Natural killer cell (primary cell): ENCODE results near the gene ST3GAL5. TPM values are rescaled to one million over a fixed set of nuclear protein-coding genes. Genes with fewer than 3 reads are reported as not detected.

ENCODE experiments used
- ATAC-seq, 3 donors: fragments of 150-1000 bp in 2 of 3; fragments of 200-7000 bp in 1 of 3; cut with Tn5 transposase; 1 replicate in 1 of 3; 2 replicates in 2 of 3; pipeline ENCODE4 v1.10.0; 2021; ENCODE audit warnings: mild to moderate bottlenecking in 2 of 3, moderate library complexity in 2 of 3
- DNase-seq, 2 donors: peaks; one replicate each; pipeline versions ENCODE4 v3.0.0 to v3.0.0-alpha.2; 2013 to 2021; ENCODE audit warnings: mixed read lengths in 1 of 2
- H3K27ac ChIP-seq: one replicate; pipeline ENCODE4 v1.5.1; 2013; ENCODE audit warnings: mild to moderate bottlenecking, low read length
- H3K27me3 ChIP-seq: one replicate; pipeline ENCODE4 v1.6.1; 2013; ENCODE audit warnings: low read length; ENCODE audit not compliant: control insufficient read depth, insufficient read depth
- H3K36me3 ChIP-seq: one replicate; pipeline ENCODE4 v1.6.1; 2013; ENCODE audit warnings: low read length; ENCODE audit not compliant: control insufficient read depth, insufficient read depth
- H3K4me1 ChIP-seq: one replicate; pipeline ENCODE4 v1.6.1; 2013; ENCODE audit warnings: low read length; ENCODE audit not compliant: control insufficient read depth, insufficient read depth
- H3K4me3 ChIP-seq: one replicate; pipeline ENCODE4 v1.5.1; 2013; ENCODE audit warnings: low read length
- H3K9me3 ChIP-seq: one replicate; pipeline ENCODE4 v1.6.1; 2013; ENCODE audit warnings: low read length; ENCODE audit not compliant: control insufficient read depth, insufficient read depth
- H3K27ac Mint-ChIP-seq, 2 donors: one replicate each; pipeline ENCODE4 v1.8.0; 2022; ENCODE audit warnings: mild to moderate bottlenecking in 2 of 2, mixed read lengths in 2 of 2, moderate library complexity in 1 of 2
- H3K27me3 Mint-ChIP-seq, 2 donors: one replicate each; pipeline ENCODE4 v1.8.0; 2022; ENCODE audit warnings: low read depth in 2 of 2, mixed read lengths in 2 of 2
- H3K36me3 Mint-ChIP-seq: one replicate; pipeline ENCODE4 v1.8.0; 2022; ENCODE audit warnings: mixed read lengths
- H3K4me1 Mint-ChIP-seq, 2 donors: one replicate each; pipeline ENCODE4 v1.8.0; 2022; ENCODE audit warnings: mixed read lengths in 2 of 2
- H3K4me3 Mint-ChIP-seq: one replicate; pipeline ENCODE4 v1.8.0; 2022; ENCODE audit warnings: mild to moderate bottlenecking, moderate library complexity, mixed read lengths
- H3K9me3 Mint-ChIP-seq, 2 donors: one replicate each; pipeline ENCODE4 v1.8.0; 2022; ENCODE audit warnings: mixed read lengths in 2 of 2
- CTCF ChIP-seq: fragments of 200-600 bp; IDR thresholded peaks from one replicate; pipeline ENCODE4 v1.8.0; 2022; ENCODE audit warnings: antibody characterized with exemption
- WGBS: methylation state at CpG from one replicate; pipeline ENCODE4 v1.1.7; 2013; ENCODE audit warnings: missing lambda C conversion rate; ENCODE audit not compliant: insufficient coverage; 5-methylcytosine and 5-hydroxymethylcytosine counted together
- intact Hi-C: fragments of 100-400 bp; cut with micrococcal nuclease; formaldehyde crosslinking; loops from one replicate; pipeline ENCODE4 v1.14.2; 2022
- total RNA-seq, 4 donors: library from RNA; stranded (reverse); fragments of 120-200 nt in 1 of 4; gene quantifications; one replicate each; pipeline versions ENCODE4 v1.2.3 to v1.2.4, GENCODE V29; 2013 to 2022

Gene ST3GAL5
- total RNA-seq, 3 donors from 2014 or later (not counting 1 experiment from before 2014, with no cell fraction given) = 54.6 to 72.4 (median 66.1) TPM

GRCh38 chr2:85852937-85853498, 35.8 kb downstream of the ST3GAL5 start:
- 14% methylated on average over 11 of the region's 11 CpGs for WGBS
- ATAC-seq (peak; percentile 81 to 92 (median 86)), DNase-seq (peak; percentile 71 to 89)
- TF ChIP-seq CTCF = no peak
- Histone ChIP-seq H3K4me1 (peaks cover 61% of the 10 kb centered on the region), H3K36me3 (peaks cover 21% of the 10 kb centered on the region), H3K9me3 (no peaks in the 10 kb centered on the region), H3K4me3 (peak overlapping the region; percentile 12), H3K27me3 (no peaks in the 10 kb centered on the region), H3K27ac (peak overlapping the region; percentile 100)
- no peaks in the 10 kb centered on the region for H3K27me3 Mint-ChIP-seq
- H3K4me1 Mint-ChIP-seq = peaks cover 66 to 67% of the 10 kb centered on the region in 2 donors
- peak overlapping the region; percentile 94 to 99 for H3K27ac Mint-ChIP-seq
- no peaks in the 10 kb centered on the region for H3K9me3 Mint-ChIP-seq
- H3K4me3 Mint-ChIP-seq = peak overlapping the region; percentile 91
- intact Hi-C loops = loop anchor here (1.0 to 2.0 kb wide), 5 partner anchors 26 to 227 kb away; no protein-coding TSS in a partner anchor
- no peaks in the 10 kb centered on the region for H3K36me3 Mint-ChIP-seq

GRCh38 chr2:85852152-85852840, 36.5 kb downstream of the ST3GAL5 start:
- intact Hi-C loops = loop anchor here (2.0 kb wide), 1 partner anchor 159 kb away; no protein-coding TSS in a partner anchor

DNA sequence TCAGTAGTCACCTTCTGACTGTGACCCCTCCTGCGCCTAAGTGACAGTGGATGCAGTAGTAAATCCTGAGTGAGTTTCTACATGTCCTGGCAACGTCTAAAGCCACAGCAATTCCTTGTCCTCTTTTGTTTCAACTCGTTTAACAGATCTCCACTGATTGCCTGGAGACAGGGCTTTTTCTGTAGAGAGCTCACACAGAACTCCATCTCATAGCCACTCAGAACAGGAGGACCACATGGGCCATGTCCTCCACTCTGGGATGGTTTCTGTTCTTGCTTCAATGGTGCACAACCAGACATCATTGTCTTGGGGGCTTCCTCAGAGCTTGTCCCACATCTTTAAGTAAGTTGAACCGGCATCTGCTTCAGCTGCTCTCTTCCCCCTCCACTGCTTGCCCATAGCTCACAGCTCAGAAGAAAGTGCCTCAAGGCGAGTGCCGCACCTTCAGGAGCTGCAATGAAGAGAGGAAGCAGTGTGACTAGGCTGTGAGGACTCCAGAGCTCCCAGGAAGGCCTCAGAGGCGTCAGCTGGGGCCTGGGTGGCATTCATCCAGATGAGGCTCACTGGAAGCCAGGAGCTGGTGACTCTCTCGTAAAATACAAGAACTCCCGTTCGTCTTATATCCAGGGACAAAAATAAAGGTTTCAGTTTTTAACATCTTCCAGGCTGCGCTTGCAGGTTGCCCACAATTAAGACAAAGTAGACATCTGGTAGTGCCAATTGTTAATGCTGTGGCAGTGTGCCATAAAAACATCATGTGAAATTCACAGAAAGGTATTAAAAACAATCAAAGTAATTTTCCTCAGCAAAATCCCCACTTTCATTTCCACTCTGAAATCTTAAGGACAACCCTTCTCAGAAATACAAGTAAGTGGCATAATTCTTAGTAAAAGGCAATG, 37.3 kb downstream of the ST3GAL5 start:
- intact Hi-C loops = loop anchor here (2.0 kb wide), 1 partner anchor 159 kb away; no protein-coding TSS in a partner anchor
- H3K27ac Mint-ChIP-seq = peak overlapping the region; percentile 94 to 99
- peaks cover 9% of the 10 kb centered on the region for H3K36me3 Mint-ChIP-seq
- no peaks in the 10 kb centered on the region for H3K27me3 Mint-ChIP-seq
- H3K9me3 Mint-ChIP-seq = no peaks in the 10 kb centered on the region
- Histone ChIP-seq H3K36me3 (peaks cover 27% of the 10 kb centered on the region), H3K9me3 (no peaks in the 10 kb centered on the region), H3K27me3 (no peaks in the 10 kb centered on the region), H3K27ac (peak overlapping the region; percentile 100), H3K4me3 (no peak overlapping the region), H3K4me1 (peaks cover 67% of the 10 kb centered on the region)
- no peak for TF ChIP-seq CTCF
- ATAC-seq (no peak), DNase-seq (peak in 1 of 2 donors; percentile 62)
- peaks cover 68 to 69% of the 10 kb centered on the region in 2 donors for H3K4me1 Mint-ChIP-seq
- WGBS = 63% methylated on average over 11 of the region's 11 CpGs
- H3K4me3 Mint-ChIP-seq = peak overlapping the region; percentile 91

More at GRCh38 chr2:85852152-85852840, 36.5 kb downstream of the ST3GAL5 start:
- no peaks in the 10 kb centered on the region for H3K9me3 ChIP-seq
- no peaks in the 10 kb centered on the region for H3K27me3 ChIP-seq
- H3K4me3 Mint-ChIP-seq = peak overlapping the region; percentile 91
- H3K27ac Mint-ChIP-seq = peak overlapping the region; percentile 94 to 99
- H3K4me1 Mint-ChIP-seq = peaks cover 61 to 68% of the 10 kb centered on the region in 2 donors
- ATAC-seq (no peak), DNase-seq (peak in 1 of 2 donors; percentile 45)
- H3K36me3 ChIP-seq = peaks cover 22% of the 10 kb centered on the region
- peak overlapping the region; percentile 100 for H3K27ac ChIP-seq
- H3K4me1 ChIP-seq = peaks cover 63% of the 10 kb centered on the region
- TF ChIP-seq CTCF = no peak
- 80% methylated on average over 9 of the region's 11 CpGs for WGBS
- peaks cover 1% of the 10 kb centered on the region for H3K36me3 Mint-ChIP-seq
- H3K27me3 Mint-ChIP-seq = no peaks in the 10 kb centered on the region
- H3K9me3 Mint-ChIP-seq = no peaks in the 10 kb centered on the region
- peak overlapping the region; percentile 11 for H3K4me3 ChIP-seq
